PC-9 (cell line): ENCODE data around the gene IZUMO1. TPM values are rescaled to one million over a fixed set of nuclear protein-coding genes. Genes with fewer than 3 reads are reported as not detected.

Experiments
- Bru-seq: library from RNA; stranded (reverse); fragments of 400-500 nt; gene quantifications from one replicate; lab custom pipeline; 2021; lab: Mats Ljungman, UMichigan
- BruChase-seq, 2 experiments: library from RNA; stranded (reverse); fragments of 400-500 nt; gene quantifications; one replicate each; lab custom pipeline; 2021; lab: Mats Ljungman, UMichigan
- BruUV-seq: library from RNA; stranded (reverse); fragments of 400-500 nt; replicated peaks from 2 replicates; lab custom pipeline; 2021; lab: Mats Ljungman, UMichigan
- CTCF ChIA-PET: fragments of 300-600 bp; sonication (Branson Sonifier 250); formaldehyde crosslinking; loops from one replicate; lab custom pipeline; 2022; ENCODE audit warnings: antibody characterized with exemption; lab: Charles Lee
- POLR2A ChIA-PET: fragments of 300-600 bp; sonication (Branson Sonifier 250); formaldehyde crosslinking; loops from one replicate; lab custom pipeline; 2022; ENCODE audit warnings: antibody characterized with exemption; ENCODE audit not compliant: unreplicated experiment; lab: Charles Lee
- DNase-seq, 2 experiments: peaks; one replicate each; pipeline versions ENCODE4 v3.0.0 to v3.0.0-alpha.2; 2015 to 2022; ENCODE audit warnings: mixed read lengths in 1 of 2
- H2AFZ ChIP-seq: fragments of 200-600 bp; sonication (generic); 2 replicates; pipeline ENCODE4 v1.8.1; 2017; ENCODE audit warnings: antibody characterized with exemption
- H3F3A ChIP-seq: fragments of 200-600 bp; sonication (generic); 2 replicates; pipeline ENCODE4 v1.8.1; 2017; ENCODE audit warnings: antibody characterized with exemption, mild to moderate bottlenecking, low read depth; ENCODE audit not compliant: insufficient read depth
- H3K27ac ChIP-seq: fragments of 200-600 bp; sonication (generic); 2 replicates; pipeline ENCODE4 v1.6.1; 2016; ENCODE audit warnings: mixed run types
- H3K27me3 ChIP-seq: fragments of 200-600 bp; sonication (generic); 2 replicates; pipeline ENCODE4 v1.6.1; 2016; ENCODE audit warnings: low read depth, mixed run types; ENCODE audit not compliant: insufficient read depth
- H3K36me3 ChIP-seq: fragments of 200-600 bp; sonication (generic); 2 replicates; pipeline ENCODE4 v1.6.1; 2016; ENCODE audit warnings: low read depth, mixed run types
- H3K4me1 ChIP-seq: fragments of 200-600 bp; sonication (generic); replicated peaks from 2 replicates; pipeline ENCODE4 v1.6.1; 2016; ENCODE audit warnings: mixed run types; ENCODE audit not compliant: insufficient read depth
- H3K4me2 ChIP-seq: fragments of 200-600 bp; sonication (generic); 2 replicates; pipeline ENCODE4 v1.6.1; 2017; ENCODE audit warnings: mixed run types
- H3K4me3 ChIP-seq: fragments of 200-600 bp; sonication (generic); 2 replicates; pipeline ENCODE4 v1.6.1; 2016; ENCODE audit warnings: mixed run types
- H3K79me2 ChIP-seq: fragments of 200-600 bp; sonication (generic); 2 replicates; pipeline ENCODE4 v1.6.1; 2017; ENCODE audit warnings: low read depth, mixed run types
- H3K9me2 ChIP-seq: fragments of 200-600 bp; sonication (generic); 2 replicates; pipeline ENCODE4 v1.8.1; 2017; ENCODE audit warnings: mild to moderate bottlenecking; ENCODE audit not compliant: insufficient read depth
- H3K9me3 ChIP-seq: fragments of 200-600 bp; sonication (generic); 2 replicates; pipeline ENCODE4 v1.8.1; 2016; ENCODE audit warnings: low read depth; ENCODE audit not compliant: insufficient read depth
- H4K20me1 ChIP-seq: fragments of 200-600 bp; sonication (generic); 2 replicates; pipeline ENCODE4 v1.8.1; 2017; ENCODE audit not compliant: insufficient read depth
- CTCF ChIP-seq: fragments of 200-600 bp; sonication (generic); conservative IDR thresholded peaks from 2 replicates; pipeline ENCODE4 v1.6.1; 2017; ENCODE audit warnings: mixed run types, antibody characterized with exemption, mild to moderate bottlenecking, moderate library complexity
- EZH2 ChIP-seq: fragments of 200-600 bp; sonication (generic); IDR thresholded peaks from 2 replicates; pipeline ENCODE4 v1.8.0; 2017; ENCODE audit warnings: antibody characterized with exemption, low read depth
- intact Hi-C: fragments of 100-400 bp; cut with micrococcal nuclease; formaldehyde crosslinking; loops from one replicate; pipeline ENCODE4 v1.10.0; 2022; ENCODE audit not compliant: unreplicated experiment
- long read RNA-seq: library from polyadenylated mRNA; stranded (forward); transcript quantifications from one replicate; pipeline ENCODE4 v2.0.0, GENCODE V29; 2022
- total RNA-seq: library from RNA; stranded (reverse); gene quantifications from 2 replicates; pipeline ENCODE4 v1.2.3, GENCODE V29; 2021

The IZUMO1 gene
- total RNA-seq (2.2 and 3.0 TPM in 2 replicates), Bru-seq, nascent RNA (percentile 50 among the genes with signal in this experiment), BruChase-seq, experiment 1, labeled RNA remaining after a 2-hour chase (percentile 50 among the genes with signal in this experiment), BruChase-seq, experiment 2, labeled RNA remaining after a 6-hour chase (percentile 71 among the genes with signal in this experiment)
- long read RNA-seq, partial matches to known transcripts: 0 of 1 reads
- long read RNA-seq, other reads (novel, unspliced or antisense): 1 of 1 reads

DNA sequence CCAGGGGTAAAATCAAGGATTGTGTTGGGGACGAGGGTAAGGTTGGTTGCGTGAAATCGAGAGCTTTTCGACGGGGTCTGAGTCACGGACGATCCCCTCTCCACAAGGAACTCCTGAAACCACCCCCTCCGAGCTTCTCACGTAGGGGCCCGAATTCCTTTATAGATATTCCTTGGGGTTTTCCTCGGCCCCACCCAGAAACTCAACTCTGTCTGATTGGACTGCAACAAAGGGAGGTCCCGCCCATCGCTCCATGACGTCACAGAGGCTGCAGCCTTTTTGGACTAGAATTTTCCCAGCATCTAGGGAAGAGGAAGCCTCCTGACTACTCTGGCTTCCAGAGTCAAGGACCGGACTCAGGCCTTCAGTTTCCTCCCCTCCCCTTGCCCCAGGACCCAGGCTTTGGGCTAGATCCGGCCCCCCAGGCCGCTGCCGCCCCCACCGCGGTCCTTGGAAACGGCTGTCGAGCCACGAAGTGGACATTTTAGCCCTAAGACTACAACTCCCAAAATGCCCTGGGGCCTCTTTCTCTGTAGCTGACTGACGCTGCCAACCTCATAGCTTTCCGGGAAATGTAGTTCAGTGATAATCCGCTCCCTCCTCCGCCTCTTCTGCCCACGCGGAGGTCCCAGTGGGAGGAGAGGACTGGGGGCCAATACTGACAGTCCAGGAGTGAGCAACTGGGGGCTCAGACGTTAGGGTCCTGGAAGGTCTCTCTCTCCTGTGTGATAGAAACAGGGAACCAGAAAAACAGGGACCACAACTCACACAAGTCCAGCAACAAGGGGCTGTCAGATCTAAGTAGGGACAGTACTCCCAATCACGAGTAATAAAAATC is at the start of gene IZUMO1:
IZUMO1 (minus strand) TSS at position 172 of the 838 bp plus-strand sequence. CDS start 1,050 bp downstream, outside the sequence.
- H3K27ac ChIP-seq: no peak within 1 kb of the TSS
- TF ChIP-seq EZH2 (no peak), CTCF (no peak)
- no peaks in the 10 kb centered on the region for H3K27me3 ChIP-seq
- ChIA-PET CTCF (interaction anchor here (0.6 to 1.0 kb wide), 3 partner anchors 8 to 266 kb away, joined by 3 to 4 read pairs (median 3); no protein-coding TSS in a partner anchor), POLR2A (interaction anchor here (0.7 kb wide), 1 partner anchor 272 kb away, joined by 10 read pairs; no protein-coding TSS in a partner anchor)
- H3K4me3 ChIP-seq: peak within 1 kb of the TSS; percentile 60
- DNase-seq: peak; percentile 70 to 76
- H2AFZ ChIP-seq: peak within 1 kb of the TSS; percentile 58; the same call in 1 of the 2 replicates
- 0 out of 2 replicates have a peak, but pooled peaks cover 10% of the 10 kb centered on the region for H3K36me3 ChIP-seq
- no peaks in the 10 kb centered on the region for H3K9me2 ChIP-seq
- no peaks in the 10 kb centered on the region; the same call in 1 of the 2 replicates for H4K20me1 ChIP-seq
- no peaks in the 10 kb centered on the region for H3K9me3 ChIP-seq
- BruUV-seq: TSS peak; percentile 39
- peaks cover 27% of the 10 kb centered on the region for H3K79me2 ChIP-seq
- intact Hi-C loops: no loop called here
- H3F3A ChIP-seq: peaks cover 18% of the 10 kb centered on the region
- H3K4me2 ChIP-seq: peak within 1 kb of the TSS; percentile 81
- H3K4me1 ChIP-seq: peaks cover 8% of the 10 kb centered on the region

- H3K4me3 ChIP-seq: no peak overlapping the region
These were observed 49.0 kb upstream of the IZUMO1 start for GRCh38 chr19:48795685-48796070.

More at GRCh38 chr19:48795685-48796070, 49.0 kb upstream of the IZUMO1 start:
- no peak for DNase-seq
- TF ChIP-seq CTCF (no peak), EZH2 (no peak)
- Histone ChIP-seq H3K36me3 (no peaks in the 10 kb centered on the region), H3K27me3 (no peaks in the 10 kb centered on the region), H3K27ac (0 out of 2 replicates have a peak overlapping the region, but pooled peaks have one; percentile 11), H3K9me2 (no peaks in the 10 kb centered on the region), H3K4me2 (no peak overlapping the region), H4K20me1 (no peaks in the 10 kb centered on the region), H3F3A (peaks cover 8% of the 10 kb centered on the region; the same call in 1 of the 2 replicates), H3K4me1 (0 out of 2 replicates have a peak, but pooled peaks cover 3% of the 10 kb centered on the region), H3K79me2 (no peaks in the 10 kb centered on the region), H3K9me3 (no peaks in the 10 kb centered on the region), H2AFZ (no peak overlapping the region)
- TSS peak; percentile 12 for BruUV-seq
- intact Hi-C loops: loop anchor here (1.0 to 5.0 kb wide), 4 partner anchors 40 to 197 kb away; partner anchors contain the start of genes CA11, GYS1 and RUVBL2
- ChIA-PET POLR2A (interaction anchor here (0.6 to 0.9 kb wide), 2 partner anchors 42 to 44 kb away, joined by 3 to 5 read pairs; no protein-coding TSS in a partner anchor), CTCF (interaction anchor here (0.5 to 1.4 kb wide), 12 partner anchors 11 to 736 kb away, joined by 3 to 12 read pairs (median 6); partner anchors contain the start of genes BCAT2, HSD17B14 and RUVBL2)
